ENCODE results near the gene PPP1R1B. TPM values are rescaled to one million over a fixed set of nuclear protein-coding genes. Genes with fewer than 3 reads are reported as not detected.

PPP1R1B gene
- total and polyA plus RNA-seq, 9 of the 15 experiments (the other 6 are each of a cell fraction or from before 2014, with no cell fraction given) = 0.07 to 0.18 (median 0.10) TPM; not detected in 4

DNA sequence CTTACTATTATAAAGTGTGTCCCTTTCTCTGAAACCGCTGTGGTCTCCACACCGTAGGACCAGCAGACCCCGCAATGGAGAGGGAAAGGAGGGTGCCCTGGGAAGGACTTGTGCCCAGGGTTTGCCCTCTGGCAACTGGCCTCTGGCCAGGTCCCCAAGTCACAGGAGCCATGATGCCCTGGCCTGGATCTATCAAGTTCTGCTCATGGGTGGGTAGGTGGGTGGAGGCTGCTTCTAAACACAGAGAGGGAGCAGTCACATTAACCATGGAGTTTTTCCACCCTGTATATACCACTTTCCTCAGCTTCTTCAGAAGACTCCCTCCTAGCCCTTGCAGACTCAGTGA, 9.7 kb upstream of the PPP1R1B start:
- ChIA-PET CTCF (ENCODE audit: low intra/inter-chr PET ratio) (no interaction called here), POLR2A (no interaction called here)
- Histone ChIP-seq H3K4me3 (no peak overlapping the region; the same call in 1 of the 2 replicates), H3K4me1 (replicated peaks in 1 of 2; ENCODE audit: control insufficient read depth in 2 of 2, insufficient read depth in 2 of 2, low read length in 2 of 2) (peaks cover under 1 to 28% of the 10 kb centered on the region in 2 experiments; a peak in 3 of 5 replicates), H4K20me1 (replicated peaks; ENCODE audit: control insufficient read depth, insufficient read depth, low read length) (no peaks in the 10 kb centered on the region), H3K9me1 (ENCODE audit: control insufficient read depth, insufficient read depth, low read length) (no peaks in the 10 kb centered on the region), H3K9me3 (replicated peaks; ENCODE audit: control insufficient read depth, insufficient read depth, low read depth, low read length) (no peaks in the 10 kb centered on the region), H3K9ac (ENCODE audit: insufficient read depth in 1 of 2, low read depth in 2 of 2, low read length in 2 of 2) (peak overlapping the region in 1 of 2 experiments; percentile 89; a peak in 2 of 4 replicates), H3K79me2 (ENCODE audit: control insufficient read depth, insufficient read depth, low read length) (no peaks in the 10 kb centered on the region), H3K27me3 (ENCODE audit: control insufficient read depth in 2 of 2, insufficient read depth in 2 of 2, low read length in 2 of 2) (peaks cover 6 to 41% of the 10 kb centered on the region in 2 experiments; a peak in 2 of 5 replicates), H3K27ac (ENCODE audit: extremely low read depth, low read depth, low read length) (no peak overlapping the region), H3K36me3 (ENCODE audit: control insufficient read depth, insufficient read depth, low read length) (no peaks in the 10 kb centered on the region), H3K4me2 (ENCODE audit: insufficient read depth, low read length) (peak overlapping the region; percentile 43; the same call in 1 of the 2 replicates), H2AFZ (ENCODE audit: low read depth, low read length) (0 out of 2 replicates have a peak overlapping the region, but pooled peaks have one; percentile 61)
- WGBS (ENCODE audit: insufficient coverage, low coverage, missing lambda C conversion rate) = 42% methylated on average over 3 of the region's 3 CpGs
- intact Hi-C loops (cut with micrococcal nuclease) = loop anchor here (5.0 kb wide), 1 partner anchor 410 kb away; no protein-coding TSS in a partner anchor
- FAIRE-seq = no peak
- 0 out of 2 replicates have a peak, but pooled peaks have one; percentile 26 for TF ChIP-seq ESRRA (IDR thresholded peaks at IDR 0.05; ENCODE audit: borderline replicate concordance, low read depth)
- TF ChIP-seq, protein P1, sequence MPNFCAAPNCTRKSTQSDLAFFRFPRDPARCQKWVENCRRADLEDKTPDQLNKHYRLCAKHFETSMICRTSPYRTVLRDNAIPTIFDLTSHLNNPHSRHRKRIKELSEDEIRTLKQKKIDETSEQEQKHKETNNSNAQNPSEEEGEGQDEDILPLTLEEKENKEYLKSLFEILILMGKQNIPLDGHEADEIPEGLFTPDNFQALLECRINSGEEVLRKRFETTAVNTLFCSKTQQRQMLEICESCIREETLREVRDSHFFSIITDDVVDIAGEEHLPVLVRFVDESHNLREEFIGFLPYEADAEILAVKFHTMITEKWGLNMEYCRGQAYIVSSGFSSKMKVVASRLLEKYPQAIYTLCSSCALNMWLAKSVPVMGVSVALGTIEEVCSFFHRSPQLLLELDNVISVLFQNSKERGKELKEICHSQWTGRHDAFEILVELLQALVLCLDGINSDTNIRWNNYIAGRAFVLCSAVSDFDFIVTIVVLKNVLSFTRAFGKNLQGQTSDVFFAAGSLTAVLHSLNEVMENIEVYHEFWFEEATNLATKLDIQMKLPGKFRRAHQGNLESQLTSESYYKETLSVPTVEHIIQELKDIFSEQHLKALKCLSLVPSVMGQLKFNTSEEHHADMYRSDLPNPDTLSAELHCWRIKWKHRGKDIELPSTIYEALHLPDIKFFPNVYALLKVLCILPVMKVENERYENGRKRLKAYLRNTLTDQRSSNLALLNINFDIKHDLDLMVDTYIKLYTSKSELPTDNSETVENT (CRISPR knock-in tag; IDR thresholded peaks at IDR 0.05) = no peak
- in situ Hi-C loops (cut with MboI) = no loop called here
- no peak for ATAC-seq
- BruUV-seq (replicated peaks) = no TSS peak
- DNase-seq (ENCODE audit: extremely low read depth in 1 of 4, low spot score in 3 of 4) = no peak
